Fibroblast of lung (primary cell): ENCODE results near the gene IFNL1.

ENCODE experiments used
- CTCF ChIP-seq, 2 donors: IDR thresholded peaks in 1 of 2; conservative IDR thresholded peaks in 1 of 2; 1 replicate in 1 of 2; 2 replicates in 1 of 2; pipeline ENCODE4 v1.5.1; 2011 to 2012; ENCODE audit warnings: low read length in 2 of 2, control low read depth in 1 of 2, inconsistent platforms in 1 of 2, low read depth in 1 of 2, mild to moderate bottlenecking in 1 of 2
- EZH2 ChIP-seq: IDR thresholded peaks from 2 replicates; pipeline ENCODE4 v1.5.1; 2012; ENCODE audit warnings: low read length, control low read depth, mild to moderate bottlenecking; ENCODE audit errors: missing control alignments

DNA sequence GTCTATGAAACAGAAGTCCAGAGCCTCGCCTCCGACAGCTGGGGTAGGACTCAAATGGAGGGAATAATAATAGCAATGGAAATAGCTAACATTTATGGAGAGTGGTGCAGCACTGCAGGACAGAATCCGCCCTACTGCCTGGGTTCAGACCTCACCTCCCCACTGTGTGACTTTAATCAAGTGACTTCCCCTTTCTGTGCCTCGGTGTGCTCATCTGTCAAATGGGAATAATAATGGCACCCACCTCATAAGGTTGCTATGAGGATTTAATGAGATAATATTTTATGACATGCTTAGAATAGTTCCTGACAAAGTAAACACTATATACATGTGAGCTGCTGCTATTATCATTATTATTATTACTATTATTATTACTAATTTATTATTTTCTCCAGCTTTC, 21.3 kb downstream of the IFNL1 start:
- TF ChIP-seq CTCF (conservative IDR thresholded peaks at IDR 0.05 in 1 of 2, IDR thresholded peaks at IDR 0.05 in 1 of 2; ENCODE audit: low read depth in 1 of 2, low read length in 2 of 2), result no peak
- no peak for TF ChIP-seq EZH2
